T-helper 1 cell (primary cell): ENCODE results near the gene INAFM2.

Experiments
- DNase-seq, 5 donors: peaks; one replicate each; pipeline ENCODE4 v3.0.0-alpha.2; 2012 to 2020

Gene INAFM2

DNA sequence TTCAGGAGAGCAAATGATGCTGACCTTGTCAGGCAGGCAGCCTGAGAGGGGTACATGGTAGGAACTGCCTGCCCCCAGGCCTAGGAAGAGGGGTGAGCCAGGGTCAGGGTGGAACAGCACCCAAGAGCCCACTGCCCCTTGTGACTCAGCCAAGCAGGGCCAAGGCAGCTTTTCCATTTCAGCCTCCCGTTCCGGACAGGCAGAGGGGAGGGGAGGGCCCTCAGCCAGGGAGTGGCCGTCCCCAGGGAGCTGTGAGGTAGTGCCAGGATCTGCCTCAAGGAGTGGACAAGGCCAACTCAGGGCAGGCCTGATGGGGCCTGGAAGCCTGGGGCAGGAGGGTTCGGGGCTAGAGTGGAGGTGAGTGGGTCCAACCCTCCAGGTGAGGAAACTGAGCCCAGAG is 35.5 kb upstream of the INAFM2 start:
- no peak for DNase-seq

DNA sequence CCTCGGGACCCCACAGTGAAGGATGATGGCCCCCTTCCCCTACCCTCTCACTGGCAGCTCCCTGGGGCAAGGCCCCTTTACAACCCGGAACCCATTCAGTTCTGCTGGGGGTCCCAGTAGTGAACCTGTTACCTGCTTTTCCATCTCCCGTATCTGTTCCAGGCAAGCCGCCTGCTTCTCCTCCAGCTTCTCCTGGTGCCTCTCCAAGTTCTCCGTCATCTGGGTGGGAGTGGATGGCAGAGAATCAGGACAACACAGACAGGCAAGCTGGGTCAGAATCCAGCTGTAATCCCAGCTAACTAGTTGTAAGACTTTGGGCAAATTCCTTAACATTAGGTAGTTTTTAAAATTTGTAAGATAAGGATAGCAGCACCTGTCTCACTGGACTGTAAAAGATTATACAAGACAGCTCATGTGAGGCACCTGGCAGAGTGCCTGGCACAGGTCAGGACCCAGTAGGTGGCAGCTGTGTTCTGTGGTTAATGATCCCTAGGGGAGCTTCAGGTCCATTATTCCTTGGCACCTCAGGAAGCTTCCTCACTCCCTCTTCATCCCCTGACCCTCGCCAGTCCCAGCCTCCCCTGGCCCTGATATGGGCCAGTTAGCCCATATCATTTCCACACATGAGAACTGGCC is 34.2 kb upstream of the INAFM2 start:
- no peak for DNase-seq

DNA sequence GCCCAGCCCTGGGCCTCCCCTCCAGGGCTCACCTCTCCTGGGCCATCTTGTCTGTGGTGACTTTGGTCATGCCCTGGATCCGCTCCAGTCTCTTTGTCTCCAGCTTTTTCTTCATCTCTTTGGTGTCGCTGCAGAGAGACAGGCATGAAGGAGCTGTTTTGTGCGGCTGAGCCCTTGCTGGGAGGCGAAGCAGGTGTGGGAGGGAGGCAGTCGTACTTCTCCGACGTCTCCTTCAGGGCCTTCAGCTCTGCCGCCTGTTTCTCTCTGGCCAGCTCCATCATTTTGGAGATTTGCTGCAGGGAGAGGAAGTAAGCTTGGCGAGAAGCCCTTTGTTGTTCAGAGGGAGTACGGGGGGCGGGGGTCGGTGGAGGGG is 33.0 kb upstream of the INAFM2 start:
- DNase-seq, result no peak

- no peak for DNase-seq
Measured at GRCh38 chr15:40290918-40291574, 32.4 kb upstream of the INAFM2 start.

DNA sequence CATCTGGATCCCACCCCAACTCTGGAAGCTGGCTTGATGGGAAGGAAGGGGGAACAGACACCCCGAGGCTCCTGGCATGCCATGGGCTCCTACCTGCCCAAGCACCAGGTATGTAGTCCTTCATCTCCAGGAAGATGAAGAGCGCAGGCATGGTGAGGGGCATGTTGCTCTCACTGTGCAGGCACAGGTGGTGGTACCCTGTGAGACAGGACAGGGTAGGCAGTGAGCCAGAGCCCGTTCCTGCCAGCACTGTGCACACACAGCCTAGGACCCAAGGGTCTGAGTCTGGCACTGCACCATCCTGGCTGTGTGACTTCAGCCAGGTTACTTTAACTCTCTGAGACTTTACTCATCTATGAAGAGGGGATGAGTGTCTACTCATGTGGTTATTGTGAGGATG is 31.2 kb upstream of the INAFM2 start:
- DNase-seq, result no peak

DNA sequence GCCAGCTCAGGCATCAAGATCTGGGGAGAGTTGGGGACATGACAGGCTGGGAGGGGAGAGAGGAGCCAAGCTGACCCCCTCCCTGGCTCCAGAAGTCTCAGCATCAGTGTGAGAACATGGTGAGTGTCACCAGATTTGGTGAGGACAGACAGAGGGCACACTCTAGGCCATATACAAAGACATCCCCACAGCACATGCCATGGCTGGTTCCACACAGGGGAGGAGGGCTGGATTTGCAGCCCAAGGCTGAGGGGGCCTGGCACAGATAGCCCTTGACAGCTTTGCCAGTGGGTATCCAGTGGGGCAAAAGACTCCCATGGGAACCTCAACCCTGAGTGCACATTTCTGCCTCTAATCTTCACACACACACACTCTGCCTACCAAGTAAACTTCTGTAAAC is 30.5 kb upstream of the INAFM2 start:
- no peak for DNase-seq

GRCh38 chr15:40293905-40294895 is 29.3 kb upstream of the INAFM2 start:
- no peak for DNase-seq

DNA sequence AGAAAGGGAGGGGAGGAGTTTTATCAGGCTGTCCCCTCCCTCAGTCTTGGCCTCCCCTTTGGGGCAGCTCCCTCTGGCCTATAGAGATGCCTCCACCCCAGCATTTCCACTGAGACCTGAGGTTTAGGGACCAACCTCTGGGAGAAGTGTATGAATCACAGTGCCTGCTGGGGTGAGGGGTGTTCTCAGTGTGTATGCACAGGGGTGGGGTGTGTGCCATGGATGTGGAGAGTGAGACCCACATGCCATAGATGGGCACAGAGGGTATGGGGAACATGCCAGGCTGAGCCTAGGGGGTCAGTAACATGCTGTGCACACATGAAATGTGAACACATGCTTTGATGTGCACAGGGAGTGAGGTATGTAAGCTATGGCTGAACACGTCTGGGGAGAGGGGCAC is 28.2 kb upstream of the INAFM2 start:
- DNase-seq, result no peak

- no peak for DNase-seq
Measured at GRCh38 chr15:40295877-40296560, 27.5 kb upstream of the INAFM2 start.

GRCh38 chr15:40296561-40297230 is 26.8 kb upstream of the INAFM2 start:
- no peak for DNase-seq

DNA sequence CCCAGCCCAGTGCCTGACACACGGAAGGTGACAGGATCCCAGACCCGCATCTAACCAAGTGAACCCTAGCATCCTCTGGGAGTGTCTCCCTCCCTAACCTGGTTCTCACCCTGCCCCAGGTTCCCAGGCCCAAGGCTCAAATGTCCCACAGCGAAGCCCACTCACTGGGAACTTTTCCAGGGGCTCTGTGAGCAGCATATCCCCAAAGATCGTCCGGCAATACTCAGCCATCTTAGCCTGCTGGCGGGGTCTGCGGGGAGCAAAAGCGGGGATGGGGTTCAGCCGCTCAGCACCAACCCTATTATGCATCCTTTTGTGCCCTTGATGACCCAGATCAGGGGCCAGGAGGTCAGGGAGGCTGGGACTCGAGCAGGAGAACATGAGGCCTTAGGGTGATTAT is 26.1 kb upstream of the INAFM2 start:
- no peak for DNase-seq

- DNase-seq, result no peak
Measured at GRCh38 chr15:40298216-40298935, 25.1 kb upstream of the INAFM2 start.

DNA sequence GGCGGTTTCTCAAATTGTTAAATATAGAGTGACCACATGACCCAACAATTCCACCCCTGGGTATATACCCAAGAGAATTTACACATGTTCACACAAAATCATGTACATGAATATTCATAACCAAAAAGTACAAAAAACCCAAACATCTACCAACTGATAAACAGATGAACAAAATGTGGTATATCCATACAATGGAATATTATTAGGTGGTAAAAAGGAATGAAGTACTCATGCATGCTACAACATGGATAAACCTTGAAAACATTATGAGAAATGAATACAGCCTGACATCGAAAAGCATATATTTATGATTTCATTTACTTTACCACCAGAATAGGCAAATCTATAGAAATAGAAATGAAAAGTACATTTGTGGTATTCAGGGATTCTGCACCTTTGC is 23.1 kb upstream of the INAFM2 start:
- DNase-seq, result no peak

DNA sequence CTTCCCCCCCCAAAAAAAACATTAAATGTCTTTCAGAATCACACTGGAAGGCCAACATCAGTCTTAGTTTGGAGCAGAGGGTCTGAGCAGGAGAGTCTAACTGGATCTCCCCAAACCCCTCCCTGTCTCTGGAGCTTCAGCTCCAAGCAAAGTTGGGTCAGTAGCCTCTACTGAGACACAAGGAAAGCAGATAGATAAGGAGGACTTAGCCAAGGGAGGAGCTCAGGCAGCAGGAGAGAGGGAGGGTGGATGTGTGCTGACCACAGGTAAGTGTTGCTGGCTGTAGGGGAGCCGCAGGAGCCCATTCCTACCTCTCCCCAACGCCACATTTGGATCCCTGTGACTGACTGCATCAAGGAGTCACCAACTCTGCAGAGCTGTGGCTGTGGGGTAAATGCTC is 22.7 kb upstream of the INAFM2 start:
- DNase-seq, result no peak

DNA sequence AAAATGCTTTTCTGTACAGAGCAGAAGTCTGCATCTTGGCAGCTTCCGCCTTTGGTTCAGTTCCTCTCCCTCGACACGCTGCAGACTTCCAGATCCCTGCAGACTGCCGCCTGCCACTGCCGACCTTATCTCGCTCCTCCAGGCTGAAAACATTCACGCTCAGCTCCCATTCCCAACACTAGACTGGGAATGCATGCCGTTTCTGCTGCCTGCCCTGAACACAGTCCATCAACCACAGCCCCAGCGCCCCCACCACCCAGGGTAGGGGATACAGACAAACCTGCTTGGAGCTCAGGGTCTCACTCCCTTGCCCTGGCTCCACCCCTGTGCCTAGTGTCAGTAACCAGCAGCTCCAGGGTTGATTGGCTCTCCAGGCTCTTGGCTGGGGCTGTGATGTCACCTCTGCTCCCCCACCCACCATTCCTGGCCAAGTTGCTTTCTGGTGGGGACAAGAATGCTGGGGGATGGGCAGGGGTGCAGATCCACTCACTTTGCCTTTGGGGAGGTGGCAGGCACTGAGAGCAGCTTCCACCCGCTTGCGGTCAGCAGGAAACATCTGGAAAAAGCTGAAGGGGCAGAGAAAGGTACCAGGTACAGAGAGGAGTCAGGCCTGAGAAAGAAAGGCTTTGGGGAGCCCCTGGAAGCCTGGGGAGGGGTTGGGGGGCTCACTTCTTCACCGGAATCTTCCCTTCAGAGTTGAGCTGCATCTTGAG is 21.9 kb upstream of the INAFM2 start:
- no peak for DNase-seq

DNA sequence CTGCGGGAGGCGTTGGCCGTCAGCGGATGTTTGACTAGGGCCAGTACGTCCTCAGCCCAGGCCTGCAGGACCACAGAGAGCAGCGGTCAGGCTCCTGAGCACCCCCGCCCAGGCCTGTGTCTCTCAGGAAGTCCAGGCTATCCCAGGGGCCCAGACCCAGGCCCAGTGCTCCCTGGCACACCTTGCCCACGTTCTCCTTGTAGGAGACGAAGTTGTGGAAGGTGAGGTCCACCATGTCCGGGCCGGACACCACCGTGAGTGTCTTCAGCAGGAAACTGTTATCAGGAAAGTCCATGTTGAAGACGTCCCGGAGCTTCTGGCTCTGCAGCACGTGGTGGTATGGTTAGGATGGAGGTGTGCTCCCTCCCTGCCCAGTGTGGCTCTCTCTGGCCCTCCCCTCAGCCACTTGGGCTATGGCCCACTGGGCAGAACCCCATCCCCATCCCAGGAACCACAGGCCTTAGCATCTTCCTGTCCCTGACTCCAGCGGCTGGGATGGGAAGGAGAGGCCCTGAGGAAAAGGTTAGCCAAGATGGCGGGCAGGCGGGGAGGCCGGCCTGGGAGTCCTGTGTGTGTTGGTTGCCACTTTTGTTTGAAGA is 21.1 kb upstream of the INAFM2 start:
- no peak for DNase-seq

DNA sequence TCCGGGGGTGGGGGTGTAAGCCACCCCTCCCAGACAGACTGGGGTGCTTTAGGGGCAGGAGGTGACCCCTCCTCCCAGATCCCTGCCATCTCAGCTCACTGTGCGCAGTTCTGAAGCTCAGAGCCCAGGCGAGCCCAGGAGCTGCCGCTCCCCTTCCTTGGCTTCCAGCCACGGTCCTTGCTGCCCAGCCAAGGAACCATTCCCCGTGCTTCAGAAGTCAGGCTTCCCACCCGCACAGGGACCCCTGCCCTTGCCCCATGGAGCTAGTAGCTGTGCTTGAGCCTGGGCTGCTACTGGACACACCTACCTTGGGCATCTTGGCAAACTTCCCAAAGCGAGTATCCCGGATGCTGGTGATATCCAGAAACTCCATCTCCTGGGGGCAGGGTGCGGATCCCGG is 20.5 kb upstream of the INAFM2 start:
- no peak for DNase-seq

- no peak for DNase-seq
Measured at GRCh38 chr15:40303576-40303975, 19.9 kb upstream of the INAFM2 start.

- DNase-seq, result no peak
Measured at GRCh38 chr15:40305281-40305680, 18.2 kb upstream of the INAFM2 start.

DNA sequence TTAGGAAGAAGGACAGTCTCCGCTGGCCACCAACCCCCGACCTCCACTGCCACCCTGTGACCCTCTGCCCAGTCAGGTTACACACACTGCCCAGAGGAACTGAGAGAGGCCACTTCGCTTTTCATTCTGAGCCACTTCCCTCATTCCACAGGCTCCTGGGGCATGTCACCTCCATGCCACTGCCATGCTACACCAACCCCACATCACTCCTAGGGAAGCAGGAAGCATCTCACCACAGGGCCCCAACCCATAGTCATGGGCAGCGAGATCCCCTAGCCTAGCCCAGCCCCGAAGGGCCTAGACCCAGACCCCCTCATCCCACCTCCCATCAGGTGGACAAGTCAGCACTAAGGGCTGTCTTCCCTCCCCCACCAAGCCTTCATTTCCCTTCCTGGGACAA is 17.1 kb upstream of the INAFM2 start:
- no peak for DNase-seq

DNA sequence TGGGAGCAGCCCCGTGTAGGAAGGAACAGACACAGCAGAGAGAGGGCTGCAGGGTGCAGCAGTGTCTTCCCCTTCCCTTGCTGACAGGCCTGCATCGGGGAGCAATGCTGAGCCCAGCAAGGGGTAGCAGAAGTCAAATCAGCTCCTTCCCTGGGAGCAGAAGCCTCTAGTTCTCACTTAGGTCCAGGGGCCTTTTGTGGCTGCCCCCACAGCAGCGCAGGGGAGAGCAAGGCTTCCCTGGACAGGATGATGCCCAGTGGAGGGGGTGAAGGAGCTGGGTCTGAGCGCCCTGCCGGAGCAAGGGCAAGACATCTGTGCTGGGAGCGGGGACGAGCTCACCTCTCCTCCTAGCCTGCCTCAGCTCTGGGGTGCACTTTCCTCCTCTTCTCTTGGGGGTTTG is 16.6 kb upstream of the INAFM2 start:
- no peak for DNase-seq
